Ascending aorta (tissue), 2 donors: ENCODE results near the gene CMTM8. TPM values are rescaled to one million over a fixed set of nuclear protein-coding genes. Genes with fewer than 3 reads are reported as not detected.
A peak's percentile ranks its signal among the peaks of the same experiment; 100 is the strongest.

Source experiments
- DNase-seq, 2 donors: peaks; one replicate each; pipeline ENCODE4 v3.0.0-alpha.2; 2019; ENCODE audit warnings: low spot score in 2 of 2
- H3K27ac ChIP-seq, 2 donors: fragments of 200-600 bp; sonication (generic); one replicate each; pipeline ENCODE4 v1.5.1; 2016 to 2017; ENCODE audit warnings: mild to moderate bottlenecking in 1 of 2
- H3K27me3 ChIP-seq: fragments of 200-600 bp; sonication (generic); one replicate; pipeline ENCODE4 v1.5.1; 2017
- H3K36me3 ChIP-seq, 2 donors: fragments of 200-600 bp; sonication (generic); one replicate each; pipeline ENCODE4 v1.5.1; 2016
- H3K4me1 ChIP-seq, 2 donors: fragments of 200-600 bp; sonication (generic); one replicate each; pipeline ENCODE4 v1.5.1; 2016 to 2017; ENCODE audit warnings: mild to moderate bottlenecking in 1 of 2
- H3K4me3 ChIP-seq, 2 donors: fragments of 200-600 bp; sonication (generic); one replicate each; pipeline ENCODE4 v1.5.1; 2016 to 2017; ENCODE audit warnings: mild to moderate bottlenecking in 1 of 2
- H3K9me3 ChIP-seq, 2 donors: fragments of 200-600 bp; sonication (generic); one replicate each; pipeline ENCODE4 v1.5.1; 2016
- intact Hi-C: fragments of 100-400 bp; cut with DNase I; formaldehyde crosslinking; loops from one replicate; pipeline ENCODE4 v1.15.1; 2023
- total RNA-seq: library from RNA; depleted of rRNA; stranded (reverse); fragments of >200 nt; gene quantifications from one replicate; pipeline ENCODE4 v1.1.0, GENCODE V29; 2016
- TF ChIP-seq, protein P1 (sequence below), 3 experiments: fragments of 200-600 bp in 2 of 3; fragments of 450-650 bp in 1 of 3; sonication (generic) in 2 of 3; IDR thresholded peaks; one replicate each; pipeline ENCODE4 v1.5.1; 2016 to 2019; ENCODE audit warnings: antibody characterized with exemption in 3 of 3, mild to moderate bottlenecking in 1 of 3, moderate library complexity in 1 of 3

The CMTM8 gene
- total RNA-seq, 1 donor from 2014 or later: 6.6 TPM

DNA sequence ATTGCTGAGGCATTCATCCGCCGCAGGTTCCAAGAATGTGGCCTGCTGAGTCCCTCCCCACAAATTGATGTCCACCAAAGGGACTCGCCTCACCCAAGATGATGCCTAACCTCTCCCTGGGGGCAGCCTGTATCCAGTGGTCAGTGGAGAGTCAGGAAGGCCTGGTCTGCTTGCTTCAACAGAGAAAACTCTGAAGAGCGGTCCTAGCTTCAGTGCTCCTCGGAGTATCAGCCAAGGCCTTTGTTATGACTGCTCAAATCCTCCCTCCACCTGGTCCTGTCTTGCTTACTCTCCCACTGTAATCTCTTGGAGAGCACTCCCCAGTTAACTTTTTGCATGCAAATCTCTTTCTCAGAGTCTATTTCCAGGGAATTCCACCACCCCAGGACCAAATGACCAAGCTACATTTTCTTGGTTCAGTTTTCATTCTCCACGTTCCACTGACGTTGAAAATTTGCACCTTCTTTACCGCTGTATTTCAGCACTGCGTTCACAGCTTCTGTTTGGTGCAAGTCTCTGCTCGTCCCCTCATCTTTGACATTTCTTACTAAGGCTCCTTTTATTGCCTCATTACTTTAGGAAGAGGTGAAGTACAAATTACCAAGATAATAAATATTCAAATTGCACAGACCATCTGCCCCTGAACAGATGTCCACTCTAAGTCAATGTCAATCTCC, 175.5 kb downstream of the CMTM8 start:
- H3K9me3 ChIP-seq: no peaks in the 10 kb centered on the region
- H3K4me1 ChIP-seq: no peaks in the 10 kb centered on the region
- intact Hi-C loops: no loop called here
- no peak for DNase-seq
- H3K27me3 ChIP-seq: no peaks in the 10 kb centered on the region
- TF ChIP-seq, protein P1, sequence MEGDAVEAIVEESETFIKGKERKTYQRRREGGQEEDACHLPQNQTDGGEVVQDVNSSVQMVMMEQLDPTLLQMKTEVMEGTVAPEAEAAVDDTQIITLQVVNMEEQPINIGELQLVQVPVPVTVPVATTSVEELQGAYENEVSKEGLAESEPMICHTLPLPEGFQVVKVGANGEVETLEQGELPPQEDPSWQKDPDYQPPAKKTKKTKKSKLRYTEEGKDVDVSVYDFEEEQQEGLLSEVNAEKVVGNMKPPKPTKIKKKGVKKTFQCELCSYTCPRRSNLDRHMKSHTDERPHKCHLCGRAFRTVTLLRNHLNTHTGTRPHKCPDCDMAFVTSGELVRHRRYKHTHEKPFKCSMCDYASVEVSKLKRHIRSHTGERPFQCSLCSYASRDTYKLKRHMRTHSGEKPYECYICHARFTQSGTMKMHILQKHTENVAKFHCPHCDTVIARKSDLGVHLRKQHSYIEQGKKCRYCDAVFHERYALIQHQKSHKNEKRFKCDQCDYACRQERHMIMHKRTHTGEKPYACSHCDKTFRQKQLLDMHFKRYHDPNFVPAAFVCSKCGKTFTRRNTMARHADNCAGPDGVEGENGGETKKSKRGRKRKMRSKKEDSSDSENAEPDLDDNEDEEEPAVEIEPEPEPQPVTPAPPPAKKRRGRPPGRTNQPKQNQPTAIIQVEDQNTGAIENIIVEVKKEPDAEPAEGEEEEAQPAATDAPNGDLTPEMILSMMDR (IDR thresholded peaks at IDR 0.05): no peak
- no peaks in the 10 kb centered on the region for H3K36me3 ChIP-seq
- no peak overlapping the region for H3K4me3 ChIP-seq
- no peak overlapping the region for H3K27ac ChIP-seq

DNA sequence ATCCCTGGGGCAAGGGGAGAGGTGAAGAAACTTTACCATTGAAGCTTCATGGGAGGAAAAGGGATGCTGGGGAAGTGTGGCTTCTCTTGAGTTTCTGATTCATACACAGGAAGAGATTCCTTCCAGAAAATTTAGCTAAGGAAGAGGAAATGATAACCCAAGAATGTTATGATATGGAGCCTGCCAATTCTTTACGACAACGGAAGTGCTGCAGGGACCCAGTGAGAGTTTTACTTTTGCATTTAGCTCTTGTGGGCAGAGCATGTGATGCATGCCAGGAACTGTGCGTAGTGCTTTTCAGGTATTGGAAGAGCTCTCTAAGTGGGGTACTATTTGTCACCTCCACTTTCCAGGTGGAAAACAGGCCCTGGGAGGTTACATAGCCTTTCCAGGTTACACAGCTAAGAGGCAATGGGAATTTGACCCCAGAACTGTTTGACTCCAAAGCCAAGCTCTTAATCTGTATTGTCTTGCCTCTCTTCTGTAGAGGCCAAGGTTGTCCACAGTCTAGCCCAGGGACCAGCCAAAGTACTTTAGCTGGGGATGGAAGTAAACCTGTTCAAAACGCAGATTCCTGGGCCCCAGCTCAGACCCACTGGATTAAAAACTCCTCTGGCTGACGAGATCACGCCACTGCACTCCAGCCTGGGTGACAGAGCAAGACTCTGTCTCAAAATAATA, 176.2 kb downstream of the CMTM8 start:
- H3K4me3 ChIP-seq: no peak overlapping the region
- peak in 1 of 2 donors; percentile 62 for DNase-seq
- peak overlapping the region; percentile 26 to 32 for H3K27ac ChIP-seq

DNA sequence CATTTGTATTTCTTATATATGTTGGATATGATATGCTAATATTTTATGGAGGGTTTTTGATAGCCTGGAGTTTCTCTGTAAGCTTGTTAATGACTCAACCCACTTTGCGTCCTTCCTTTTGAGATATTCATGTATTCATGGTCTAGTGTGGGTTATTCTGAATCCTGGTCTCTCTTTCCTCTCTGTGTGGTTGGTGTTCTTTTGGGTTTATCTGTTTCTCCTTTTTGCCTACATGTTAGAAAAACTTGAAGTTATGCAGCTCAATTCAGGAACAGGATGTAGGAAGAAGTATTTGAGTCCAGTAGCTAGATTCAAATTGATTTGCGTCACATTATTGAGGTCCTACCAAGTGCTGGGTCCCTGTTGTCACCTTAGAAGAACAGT, 181.3 kb downstream of the CMTM8 start:
- TF ChIP-seq, protein P1 (IDR thresholded peaks at IDR 0.05): no peak
- intact Hi-C loops: no loop called here
- Histone ChIP-seq H3K27ac (peak overlapping the region; percentile 19 to 58), H3K27me3 (no peaks in the 10 kb centered on the region), H3K4me3 (no peak overlapping the region), H3K36me3 (no peaks in the 10 kb centered on the region), H3K9me3 (no peaks in the 10 kb centered on the region), H3K4me1 (peaks cover 12 to 21% of the 10 kb centered on the region in 2 donors)
- no peak for DNase-seq

More for the DNA sequence above, 176.2 kb downstream of the CMTM8 start:
- H3K9me3 ChIP-seq: no peaks in the 10 kb centered on the region
- no peaks in the 10 kb centered on the region for H3K4me1 ChIP-seq
- intact Hi-C loops: no loop called here
- TF ChIP-seq, protein P1 (IDR thresholded peaks at IDR 0.05): no peak
- no peaks in the 10 kb centered on the region for H3K27me3 ChIP-seq
- H3K36me3 ChIP-seq: no peaks in the 10 kb centered on the region

Other genes starting within 250 kb of the CMTM8 start
- gene GPD1L, start 132.1 kb upstream of the CMTM8 start, total RNA-seq: 14.4 TPM
- gene CMTM7, start 153.2 kb downstream of the CMTM8 start, total RNA-seq: 21.9 TPM